ENCODE measurements around the gene MPZL2. TPM values are rescaled to one million over a fixed set of nuclear protein-coding genes. Genes with fewer than 3 reads are reported as not detected.

Gene MPZL2
- total RNA-seq, 1 donor = 2.4 TPM

DNA sequence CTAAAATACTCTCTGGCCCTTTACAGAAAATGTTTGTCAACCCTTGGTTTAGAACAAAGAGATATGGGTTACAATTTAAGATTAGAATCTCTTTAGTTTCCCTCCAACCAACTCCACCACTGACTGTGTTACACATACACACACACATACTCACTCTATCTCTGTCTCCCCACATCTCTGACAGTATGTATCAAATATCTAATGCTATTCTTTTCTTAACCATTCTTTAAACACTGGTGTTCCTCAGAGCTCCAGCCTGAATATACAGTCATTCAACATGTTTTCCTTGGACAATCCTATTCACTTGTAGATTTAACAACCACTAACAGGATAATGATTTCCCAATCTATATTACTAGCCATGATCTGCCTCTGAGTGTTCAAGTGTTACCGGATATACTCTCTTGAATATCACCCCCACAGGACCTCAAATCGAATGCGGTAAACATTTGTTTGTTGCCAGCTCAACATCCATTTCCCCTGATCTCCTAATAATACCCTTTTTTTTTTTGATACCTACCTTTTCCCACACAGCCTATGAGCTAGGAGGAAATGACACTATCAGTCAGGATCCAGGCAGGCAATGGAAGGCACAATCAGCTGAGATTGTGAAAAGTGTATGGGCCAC, 18.0 kb downstream of the MPZL2 start:
- no peak for DNase-seq (ENCODE audit: low read depth in 2 of 3, low spot score in 2 of 3)

DNA sequence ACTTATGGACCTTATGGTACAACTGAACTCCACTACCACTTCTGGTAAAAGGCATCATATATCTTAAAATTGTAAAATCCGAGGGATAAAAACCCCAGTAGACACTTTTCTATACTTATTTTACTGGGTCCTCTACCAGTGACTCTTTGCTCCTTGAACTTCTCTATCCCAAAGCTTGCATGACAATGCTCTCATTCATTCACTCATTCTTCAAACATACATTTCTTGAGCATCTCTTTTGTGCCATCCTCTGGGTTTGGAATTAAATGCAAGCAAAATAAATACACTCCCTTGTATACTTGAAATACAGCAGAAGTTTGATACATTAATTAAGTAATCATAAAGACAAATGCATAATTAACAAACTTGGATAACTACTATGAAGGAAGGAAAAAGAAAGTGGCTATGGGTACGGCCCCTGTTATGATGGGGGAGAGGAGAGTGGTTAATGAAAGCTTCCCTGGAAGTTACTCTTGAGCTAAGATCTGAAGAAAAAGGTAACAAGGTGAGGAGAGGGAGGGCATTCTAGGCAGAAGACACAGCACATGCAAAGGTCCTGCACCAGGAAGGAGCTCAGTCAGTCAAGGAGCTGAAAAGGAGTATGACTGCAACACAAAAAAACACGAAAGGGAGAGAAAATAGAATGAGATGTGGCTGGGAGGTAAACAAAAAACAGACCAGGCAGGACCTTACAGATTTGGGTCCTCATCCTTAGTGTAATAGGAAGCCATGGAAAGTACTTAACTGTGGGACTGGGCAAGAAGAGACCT, 19.9 kb downstream of the MPZL2 start:
- no peak for DNase-seq (ENCODE audit: low read depth in 2 of 3, low spot score in 2 of 3)

DNA sequence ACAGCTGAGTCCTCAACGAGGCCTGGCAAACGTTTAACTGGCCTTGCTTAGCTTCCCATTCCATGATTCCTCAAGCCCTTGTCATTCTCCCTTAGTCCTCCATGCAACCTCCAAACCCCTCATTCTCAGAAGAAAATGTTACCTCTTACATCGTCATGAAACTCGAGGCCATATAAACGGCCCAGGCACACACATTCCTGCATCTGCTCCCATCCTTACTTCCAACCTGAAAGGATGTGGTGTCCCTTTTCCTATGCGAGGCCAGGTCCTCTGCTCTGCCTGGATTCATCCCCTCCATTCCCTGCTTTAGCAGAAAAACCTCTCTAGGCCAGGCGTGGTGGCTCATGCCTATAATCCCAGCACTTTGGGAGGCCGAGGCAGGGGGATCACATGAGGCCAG, 20.9 kb downstream of the MPZL2 start:
- DNase-seq (ENCODE audit: low read depth in 2 of 3, low spot score in 2 of 3) = no peak

DNA sequence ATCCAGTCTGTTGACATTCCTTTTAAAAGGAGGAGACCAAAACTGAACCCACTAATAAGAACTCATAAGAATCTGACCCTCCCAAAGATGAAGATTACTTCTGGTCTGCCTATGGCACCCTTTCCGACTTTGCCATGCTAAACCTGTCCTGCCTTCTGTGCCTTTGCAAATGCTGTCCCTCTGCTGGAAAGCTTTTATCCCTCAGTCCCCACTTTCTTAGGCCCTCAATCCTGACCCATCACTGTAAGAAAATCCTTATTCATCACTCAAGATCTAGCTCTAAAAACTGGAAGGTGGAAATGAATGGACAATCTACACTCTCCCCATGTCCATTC, 22.4 kb downstream of the MPZL2 start:
- no peak for DNase-seq (ENCODE audit: low read depth in 2 of 3, low spot score in 2 of 3)

DNA sequence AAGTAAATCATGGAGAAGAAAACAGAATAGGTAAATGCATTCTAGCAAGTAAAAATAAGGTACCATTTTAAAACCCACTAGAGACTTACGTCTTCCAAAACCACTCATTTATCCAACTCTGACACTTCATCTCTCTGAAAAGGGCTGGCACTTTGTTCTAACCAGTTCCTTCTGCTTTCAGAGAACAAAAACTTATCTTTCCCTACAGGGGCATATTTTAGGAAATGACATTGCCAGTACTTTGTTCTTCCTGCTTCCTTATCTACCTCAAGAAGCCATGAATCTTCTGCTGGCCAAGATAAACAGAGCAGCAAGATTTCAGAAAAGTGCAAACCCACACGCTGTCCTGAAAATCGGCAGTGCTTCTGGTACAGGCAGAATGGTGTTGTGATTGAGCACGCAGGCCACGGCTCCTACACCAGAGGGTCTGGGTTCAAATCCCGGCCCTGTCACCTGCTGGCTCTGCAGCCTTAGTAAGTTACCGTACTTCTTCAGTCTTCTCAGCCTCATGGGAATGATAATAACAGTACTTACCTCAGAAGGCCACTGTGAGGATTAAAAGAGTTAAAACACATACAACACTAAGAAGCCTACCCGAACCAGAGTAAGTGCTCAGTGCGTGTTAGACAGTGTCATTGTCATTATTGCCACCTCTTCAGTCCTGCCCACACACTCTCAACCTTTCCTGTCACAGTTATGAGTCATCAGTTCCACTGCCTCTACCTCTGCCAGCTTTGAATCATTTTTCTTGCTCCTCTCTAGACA, 22.9 kb downstream of the MPZL2 start:
- DNase-seq (ENCODE audit: low read depth in 2 of 3, low spot score in 2 of 3) = peak in 2 of 3 donors; percentile 91 to 98

DNA sequence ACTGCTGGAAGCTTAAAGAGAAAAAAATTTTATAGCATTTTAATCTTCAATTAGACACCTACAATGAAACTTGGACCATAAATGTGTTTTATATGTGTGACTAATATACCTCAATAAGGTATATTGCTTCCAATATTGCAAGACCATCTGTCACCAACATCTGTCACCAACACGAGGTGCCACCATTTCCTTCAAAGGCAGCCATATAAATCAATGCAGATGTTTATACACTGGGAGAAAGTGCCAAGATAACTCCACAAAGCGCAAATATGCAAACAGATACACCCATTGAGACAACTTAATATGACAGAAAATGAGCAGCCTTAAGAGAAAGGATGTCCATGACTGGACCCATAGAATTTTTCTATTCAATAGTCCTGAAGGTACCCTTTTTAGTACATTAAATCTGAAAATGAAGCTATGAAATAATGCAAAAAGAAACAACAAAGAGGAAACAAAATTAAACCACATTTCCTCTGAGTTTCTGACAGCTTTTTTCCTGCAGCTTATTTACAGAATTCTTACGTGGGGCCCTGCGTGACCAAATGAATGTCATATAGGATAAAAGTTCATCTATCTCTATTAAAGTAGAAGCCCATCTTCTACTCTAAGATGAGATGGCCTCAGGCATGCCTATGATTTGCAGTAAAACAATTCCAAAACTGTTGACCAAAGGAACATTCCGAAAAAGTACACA, 24.4 kb downstream of the MPZL2 start:
- DNase-seq (ENCODE audit: low read depth in 2 of 3, low spot score in 2 of 3) = no peak

DNA sequence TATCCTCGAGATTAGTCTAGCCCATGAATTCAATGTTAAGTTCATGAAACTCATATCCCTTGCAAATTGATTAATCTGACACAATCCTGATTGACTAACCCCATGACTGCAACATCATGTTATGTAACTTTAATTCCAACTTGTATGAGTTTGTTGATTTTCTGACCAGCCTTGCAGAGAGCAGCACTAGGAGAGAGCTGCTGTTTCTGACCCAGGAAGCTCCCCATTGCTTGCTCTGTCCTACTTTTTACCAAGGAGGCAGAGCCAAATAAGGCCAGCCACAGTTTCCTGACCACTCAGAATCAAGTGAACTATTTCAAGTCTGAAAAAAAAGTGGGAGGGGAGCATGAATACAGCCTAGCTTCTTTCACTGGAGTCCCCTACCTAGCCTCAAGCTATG, 25.2 kb downstream of the MPZL2 start:
- DNase-seq (ENCODE audit: low read depth in 2 of 3, low spot score in 2 of 3) = no peak

DNA sequence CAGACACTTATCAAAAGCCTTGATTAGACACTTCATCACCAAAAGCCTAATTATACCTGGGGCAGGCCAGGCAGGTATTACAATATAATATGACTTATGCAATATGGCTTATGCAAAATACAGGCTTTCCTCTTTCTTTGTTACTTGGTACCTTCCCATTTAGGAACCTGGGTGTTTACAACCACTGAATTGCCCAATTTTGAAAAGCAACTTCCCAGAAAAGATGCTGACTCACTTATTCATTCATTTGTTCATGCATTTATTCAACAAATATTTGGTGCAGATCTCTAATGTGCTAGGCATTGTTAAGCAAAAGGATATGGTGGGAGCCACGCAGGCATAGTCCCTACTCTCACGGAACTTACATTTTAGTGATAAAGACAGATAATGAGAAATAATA, 25.7 kb downstream of the MPZL2 start:
- DNase-seq (ENCODE audit: low read depth in 2 of 3, low spot score in 2 of 3) = no peak

DNA sequence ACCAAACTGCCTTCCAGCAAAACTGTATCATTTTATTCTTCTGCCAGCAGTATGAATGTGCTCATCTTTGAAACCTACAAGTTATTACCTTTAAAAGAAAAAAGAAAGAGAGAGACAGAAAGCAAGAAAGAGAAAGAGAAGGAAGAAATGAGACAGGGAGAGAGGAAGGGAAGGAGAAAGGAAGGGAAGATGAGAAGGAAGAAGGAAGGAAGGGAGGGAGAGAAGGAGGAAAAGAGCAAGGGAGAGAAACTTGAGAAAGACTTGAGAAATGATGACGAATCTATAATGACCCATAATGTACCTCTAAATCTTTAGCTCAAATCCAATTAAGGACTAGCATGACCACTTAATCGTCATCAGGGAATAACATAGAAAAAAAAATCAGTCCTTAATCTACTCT, 27.9 kb downstream of the MPZL2 start:
- DNase-seq (ENCODE audit: low read depth in 2 of 3, low spot score in 2 of 3) = no peak

DNA sequence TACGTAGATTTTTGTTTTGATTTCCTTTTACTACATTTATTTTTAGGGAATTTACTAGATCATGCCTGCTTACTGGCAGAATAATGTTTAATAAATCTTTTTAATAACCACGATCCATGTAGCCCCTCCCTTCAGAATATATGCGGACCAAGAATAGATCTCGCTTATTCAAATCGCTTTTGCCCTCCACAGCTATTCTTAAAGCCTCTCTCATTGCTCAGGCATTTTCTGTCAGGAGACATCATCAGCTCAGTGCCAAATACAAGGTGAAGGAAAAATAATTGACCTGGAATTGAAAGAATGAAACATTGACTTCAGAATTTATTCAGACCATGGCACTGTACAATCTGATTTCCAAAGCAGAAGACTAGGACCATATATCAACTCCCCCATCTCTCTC, 29.3 kb downstream of the MPZL2 start:
- no peak for DNase-seq (ENCODE audit: low read depth in 2 of 3, low spot score in 2 of 3)

DNA sequence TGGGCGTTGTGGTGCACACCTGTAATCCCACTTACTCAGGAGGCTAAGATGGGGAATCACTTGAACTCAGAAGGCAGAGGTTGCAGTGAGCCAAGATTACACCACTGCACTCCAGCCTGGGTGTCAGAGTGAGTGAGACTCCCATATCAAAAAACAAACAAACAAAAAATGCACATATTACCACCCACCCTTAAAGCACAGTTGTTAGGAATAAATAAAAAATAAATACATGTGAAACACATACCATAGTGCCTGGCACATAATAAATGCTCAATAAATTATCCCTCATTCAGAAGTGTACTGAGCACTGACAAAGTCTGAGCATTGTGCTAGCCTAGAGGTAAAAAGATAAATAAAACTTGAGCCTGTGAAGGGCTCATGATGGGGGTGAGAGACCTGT, 30.2 kb downstream of the MPZL2 start:
- DNase-seq (ENCODE audit: low read depth in 2 of 3, low spot score in 2 of 3) = no peak

DNA sequence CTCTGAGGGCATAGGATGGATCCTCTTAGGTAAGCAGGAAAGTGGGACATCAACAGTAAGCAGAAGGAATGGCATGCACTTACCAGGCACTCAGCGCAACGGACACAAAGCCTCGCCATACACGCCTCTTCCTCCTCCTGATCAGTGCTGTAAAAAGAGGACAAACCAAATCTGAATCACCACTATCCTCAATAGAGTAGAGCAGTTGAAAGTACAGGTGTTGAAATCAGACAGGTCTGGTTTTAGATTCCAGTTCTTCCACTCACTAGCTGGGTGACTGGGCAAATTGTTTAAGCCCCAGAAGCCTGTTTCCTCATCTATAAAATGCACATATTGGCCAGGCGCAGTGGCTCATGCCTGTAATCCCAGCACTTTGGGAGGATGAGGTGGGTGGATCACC, 30.7 kb downstream of the MPZL2 start:
- no peak for DNase-seq (ENCODE audit: low read depth in 2 of 3, low spot score in 2 of 3)

DNA sequence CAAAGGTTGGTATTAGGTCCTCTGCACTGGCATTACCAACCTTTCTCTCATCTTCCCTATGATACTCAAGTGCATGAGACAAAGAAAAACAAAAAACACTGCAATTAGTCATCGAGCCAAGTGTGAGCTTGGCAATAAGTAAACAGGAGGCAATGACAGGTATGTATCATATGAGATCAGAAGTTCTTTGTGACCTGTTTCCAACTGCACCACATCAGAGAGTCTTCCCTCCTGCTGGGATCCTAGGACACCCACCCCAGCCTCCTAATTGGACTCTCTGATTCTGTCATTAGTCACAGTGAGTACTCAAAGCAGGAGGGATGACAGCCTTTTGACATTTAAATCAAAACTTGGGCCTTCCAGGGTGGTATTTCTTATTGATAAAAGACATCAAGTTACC, 31.4 kb downstream of the MPZL2 start:
- no peak for DNase-seq (ENCODE audit: low read depth in 2 of 3, low spot score in 2 of 3)

DNA sequence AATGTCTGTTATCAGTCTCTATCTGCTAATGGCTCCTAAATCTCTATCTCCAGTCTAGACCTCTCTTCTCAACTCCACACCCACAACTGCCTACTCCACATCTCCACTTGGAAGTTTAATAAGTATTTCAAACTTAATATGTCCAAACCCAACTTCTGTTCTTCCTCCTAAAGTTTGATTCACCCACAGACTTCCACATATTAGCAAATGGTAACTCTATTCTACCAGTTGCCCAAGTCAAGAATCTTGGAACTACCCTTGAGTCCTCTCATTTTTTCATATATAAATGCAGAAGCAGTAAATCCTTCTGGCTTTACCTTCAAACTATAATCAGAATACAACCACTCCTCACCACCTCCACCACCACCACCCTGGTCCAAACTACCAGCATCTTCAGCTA, 32.6 kb downstream of the MPZL2 start:
- DNase-seq (ENCODE audit: low read depth in 2 of 3, low spot score in 2 of 3) = no peak

DNA sequence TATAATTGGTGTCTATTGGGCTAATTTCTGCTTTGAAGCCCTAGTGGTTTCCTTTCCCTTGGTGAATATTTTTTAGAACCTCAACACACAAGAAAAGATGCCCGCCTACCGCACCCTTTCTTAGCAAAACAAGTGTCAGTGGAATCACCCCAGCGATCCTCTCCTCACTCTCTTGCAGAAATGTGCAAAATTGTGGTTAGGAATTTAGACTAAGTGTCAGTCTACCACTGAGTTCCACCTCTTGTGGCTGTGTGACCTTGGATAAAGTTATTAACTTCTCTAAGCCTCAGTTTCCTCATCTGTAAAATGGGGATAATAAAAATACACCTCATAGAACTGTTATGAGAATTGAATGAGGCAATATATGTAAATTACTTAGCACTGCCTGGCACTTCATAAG, 34.0 kb downstream of the MPZL2 start:
- no peak for DNase-seq (ENCODE audit: low read depth in 2 of 3, low spot score in 2 of 3)

DNA sequence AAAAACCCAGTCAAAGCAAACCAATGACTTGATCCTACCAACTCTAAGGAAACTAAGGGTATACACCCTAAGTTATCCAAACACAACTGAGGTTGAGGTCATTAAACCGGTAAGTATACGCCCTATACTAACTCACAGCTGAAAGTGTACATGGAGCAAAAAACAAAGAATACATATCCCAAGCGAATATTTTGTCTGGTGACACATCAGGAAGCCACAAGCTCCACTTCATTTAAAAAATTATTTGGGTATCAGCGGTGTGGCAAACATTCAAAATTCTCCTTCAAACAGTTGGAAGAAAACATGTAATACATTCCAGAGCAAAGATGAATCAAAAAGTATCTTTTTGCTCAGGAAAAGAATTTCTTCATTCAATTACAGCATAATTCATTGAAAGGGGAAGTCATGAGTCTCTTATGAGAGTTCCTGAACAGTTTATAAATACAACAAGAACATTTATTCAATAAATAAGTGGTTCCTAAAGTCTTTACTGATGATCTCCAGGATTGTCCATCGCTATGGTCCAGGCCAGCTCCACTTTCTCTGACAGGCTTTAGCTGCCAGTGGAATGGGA, 34.7 kb downstream of the MPZL2 start:
- no peak for DNase-seq (ENCODE audit: low read depth in 2 of 3, low spot score in 2 of 3)

DNA sequence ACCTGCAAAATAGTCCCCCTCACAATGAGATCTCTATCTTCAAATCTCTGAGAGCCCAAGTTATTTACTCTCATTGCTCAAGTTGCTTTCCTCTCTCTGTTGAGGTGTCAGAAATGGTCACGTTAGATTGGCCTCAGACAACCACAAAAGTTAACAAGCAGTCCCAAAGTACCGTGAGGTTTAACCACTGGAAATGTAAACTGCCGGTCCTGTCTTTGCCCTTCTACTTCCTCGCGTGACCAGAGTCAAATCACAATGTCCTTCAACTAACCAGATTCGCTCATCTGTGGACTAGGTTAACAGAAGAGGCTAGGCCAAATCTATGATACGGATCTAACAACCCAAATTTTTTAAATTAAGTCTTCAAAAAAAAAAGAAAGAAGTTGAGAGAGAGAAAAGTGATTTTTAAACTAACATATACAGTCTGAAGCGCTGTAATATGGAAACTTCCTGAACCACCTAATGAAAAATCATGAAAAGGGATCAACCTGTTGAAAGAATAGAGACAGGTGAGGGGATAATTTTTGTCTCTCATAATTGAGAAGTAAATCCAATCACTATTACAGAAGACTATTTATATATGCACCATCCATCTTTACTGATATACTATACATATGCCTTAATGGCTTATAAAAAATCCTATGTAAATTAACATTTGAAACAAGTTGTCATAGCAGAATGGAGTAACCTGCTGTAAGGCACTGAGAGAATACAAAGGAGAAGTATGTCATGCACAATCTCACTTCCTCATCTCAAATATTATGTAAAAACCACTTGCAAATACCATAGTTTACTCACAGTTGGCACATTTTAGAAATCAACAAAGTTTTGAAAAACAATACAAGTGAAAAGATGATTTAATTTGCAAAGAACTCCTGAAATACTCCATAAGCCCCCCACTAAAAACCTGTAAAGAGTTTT, 36.0 kb downstream of the MPZL2 start:
- peak in 1 of 3 donors; percentile 74 for DNase-seq (ENCODE audit: low read depth in 2 of 3, low spot score in 2 of 3)

DNA sequence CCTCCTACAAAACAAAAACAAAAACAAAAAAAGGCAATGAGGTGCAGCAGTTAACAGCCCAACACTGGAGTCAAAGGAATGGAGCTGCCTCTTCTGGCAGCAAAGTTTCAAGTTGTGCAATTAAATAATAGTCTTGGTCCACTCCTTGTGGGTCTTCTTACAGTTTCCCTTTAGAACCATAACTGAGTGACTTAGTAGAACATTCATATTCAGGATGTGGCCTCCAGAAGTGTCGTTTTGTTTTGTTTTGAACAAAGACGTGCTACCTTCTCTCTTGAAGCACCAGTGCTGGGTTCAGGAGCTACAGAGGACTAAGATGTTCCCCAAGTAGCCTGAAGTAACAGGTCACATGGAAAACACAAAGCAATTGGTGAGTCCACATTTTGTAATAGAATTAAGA, 37.3 kb downstream of the MPZL2 start:
- DNase-seq (ENCODE audit: low read depth in 2 of 3, low spot score in 2 of 3) = no peak

DNA sequence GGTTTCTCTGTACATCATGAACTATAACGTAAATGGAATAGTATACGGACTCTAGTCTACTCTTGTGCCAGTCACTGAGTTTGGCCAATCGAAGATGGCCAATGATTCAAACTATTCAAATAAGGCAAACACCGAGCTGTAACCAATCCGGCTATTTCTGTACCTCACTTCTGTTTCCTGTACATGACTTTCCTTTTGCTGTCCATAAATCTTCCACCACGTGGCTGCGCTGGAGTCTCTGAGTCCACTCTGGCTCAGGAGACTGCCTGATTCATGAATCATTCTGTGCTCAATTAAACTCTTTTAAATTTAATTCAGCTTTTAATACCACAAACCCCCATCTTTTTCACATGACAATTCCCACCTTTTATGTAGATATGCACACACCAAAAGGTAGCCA, 37.8 kb downstream of the MPZL2 start:
- DNase-seq (ENCODE audit: low read depth in 2 of 3, low spot score in 2 of 3) = peak in 2 of 3 donors; percentile 85 to 90
